HG02840 (cell line): Measurements from ENCODE around the gene DKC1.
"Not testable (repeated sequence)": the region's sequence is repeated elsewhere in the genome, so short reads cannot be mapped to it uniquely, and the experiment has no call there.

Experiments
- ATAC-seq: cut with Tn5 transposase; IDR thresholded peaks from one replicate; pipeline ENCODE4 v1.9.1; 2021; ENCODE audit warnings: mild to moderate bottlenecking, moderate library complexity, moderate number of reproducible peaks; ENCODE audit not compliant: unreplicated experiment, low FRiP score

DKC1 gene

DNA sequence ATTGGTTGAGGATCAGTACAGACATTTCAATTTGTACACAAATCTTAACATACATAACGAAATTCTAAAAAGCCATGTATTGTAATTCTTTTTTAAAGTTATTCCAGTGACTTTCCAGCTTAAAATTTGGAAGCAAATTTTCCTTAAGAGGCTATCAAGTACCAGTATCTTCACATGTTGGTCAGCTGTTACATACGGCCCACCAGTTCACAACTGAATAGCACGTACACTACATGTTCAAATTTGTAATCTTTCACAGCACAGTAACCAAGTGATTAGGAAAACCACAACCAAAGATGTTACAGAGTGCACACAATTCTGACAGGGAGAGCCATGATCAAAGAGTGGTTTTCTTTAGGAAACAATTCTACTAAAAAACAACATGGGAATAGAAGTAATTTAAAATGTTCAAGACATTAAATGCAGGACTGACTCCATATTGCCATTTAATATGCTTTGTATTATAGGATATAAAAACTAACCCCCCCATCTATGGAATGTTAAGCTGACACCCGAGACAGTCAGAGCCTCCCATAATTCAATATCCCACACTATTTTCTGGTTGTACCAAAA, 53.7 kb downstream of the DKC1 start:
- ATAC-seq = not testable (repeated sequence)

GRCh38 chrX:154817048-154817618, 54.5 kb downstream of the DKC1 start:
- not testable (repeated sequence) for ATAC-seq

DNA sequence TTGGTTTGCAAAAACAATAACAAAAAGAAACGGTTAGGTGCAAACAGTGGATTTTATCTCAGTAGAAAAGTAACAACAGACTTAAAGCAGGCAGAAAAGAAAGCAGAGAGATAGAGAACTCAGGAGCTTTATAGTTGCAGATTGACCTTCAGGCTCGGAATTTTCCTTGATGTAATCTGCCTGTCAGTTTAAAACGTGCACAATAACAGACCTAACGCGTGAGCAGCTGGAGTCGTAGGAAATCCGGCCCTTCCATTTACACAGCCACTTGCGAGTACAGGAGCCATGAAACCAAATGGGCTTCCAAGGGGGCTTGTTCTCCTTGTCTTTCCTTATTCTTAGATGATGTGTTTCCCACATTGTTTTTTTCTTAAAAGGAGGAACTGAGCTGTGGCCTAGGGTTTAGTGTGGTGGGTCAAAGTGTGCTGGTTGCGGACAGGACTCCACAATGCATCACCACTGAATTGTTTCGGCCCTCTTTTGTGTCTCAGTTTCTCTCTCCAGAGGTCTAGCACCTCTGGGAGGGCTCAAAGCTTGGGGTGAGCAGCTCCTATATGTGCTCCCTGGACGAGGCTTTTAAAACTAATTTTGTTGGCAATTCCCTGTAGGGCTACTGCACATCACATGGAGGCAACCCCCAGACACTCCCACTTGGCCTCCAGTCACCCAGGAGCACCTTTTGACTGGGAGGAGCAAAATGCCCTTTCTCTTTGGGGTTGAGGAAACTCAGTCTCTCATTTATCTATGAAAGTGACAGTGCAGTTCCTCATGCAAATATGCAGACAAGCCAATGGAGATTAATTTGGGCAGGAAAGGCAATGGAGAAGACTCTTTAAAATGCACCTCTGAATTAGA, 56.5 kb downstream of the DKC1 start:
- ATAC-seq = no peak

GRCh38 chrX:154819771-154820341, 57.2 kb downstream of the DKC1 start:
- no peak for ATAC-seq

- no peak for ATAC-seq
These were observed 58.9 kb downstream of the DKC1 start for GRCh38 chrX:154821523-154821922.

GRCh38 chrX:154822029-154822428, 59.4 kb downstream of the DKC1 start:
- no peak for ATAC-seq

DNA sequence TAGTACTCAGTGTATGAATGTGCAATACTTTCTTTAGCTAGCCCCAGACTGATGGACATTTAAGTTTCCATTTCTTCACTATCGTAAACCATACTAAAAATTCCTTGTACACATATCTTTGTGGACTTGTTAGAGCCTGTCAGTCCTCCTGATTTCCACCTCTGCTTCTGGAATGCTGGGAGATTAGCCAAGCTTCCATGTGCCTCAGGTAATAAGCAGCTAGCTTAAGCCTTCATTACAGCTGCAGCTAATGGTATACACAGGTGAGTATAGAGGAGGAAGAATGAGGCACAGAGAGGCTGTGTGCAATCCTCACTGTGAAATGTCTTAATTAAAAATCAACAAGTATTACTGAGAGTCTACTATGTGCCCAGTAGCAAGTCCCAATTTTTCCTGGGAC, 62.0 kb downstream of the DKC1 start:
- ATAC-seq = no peak

GRCh38 chrX:154825586-154825985, 62.9 kb downstream of the DKC1 start:
- not testable (repeated sequence) for ATAC-seq
